ENCODE measurements around the gene KCNA3.

KCNA3 gene

DNA sequence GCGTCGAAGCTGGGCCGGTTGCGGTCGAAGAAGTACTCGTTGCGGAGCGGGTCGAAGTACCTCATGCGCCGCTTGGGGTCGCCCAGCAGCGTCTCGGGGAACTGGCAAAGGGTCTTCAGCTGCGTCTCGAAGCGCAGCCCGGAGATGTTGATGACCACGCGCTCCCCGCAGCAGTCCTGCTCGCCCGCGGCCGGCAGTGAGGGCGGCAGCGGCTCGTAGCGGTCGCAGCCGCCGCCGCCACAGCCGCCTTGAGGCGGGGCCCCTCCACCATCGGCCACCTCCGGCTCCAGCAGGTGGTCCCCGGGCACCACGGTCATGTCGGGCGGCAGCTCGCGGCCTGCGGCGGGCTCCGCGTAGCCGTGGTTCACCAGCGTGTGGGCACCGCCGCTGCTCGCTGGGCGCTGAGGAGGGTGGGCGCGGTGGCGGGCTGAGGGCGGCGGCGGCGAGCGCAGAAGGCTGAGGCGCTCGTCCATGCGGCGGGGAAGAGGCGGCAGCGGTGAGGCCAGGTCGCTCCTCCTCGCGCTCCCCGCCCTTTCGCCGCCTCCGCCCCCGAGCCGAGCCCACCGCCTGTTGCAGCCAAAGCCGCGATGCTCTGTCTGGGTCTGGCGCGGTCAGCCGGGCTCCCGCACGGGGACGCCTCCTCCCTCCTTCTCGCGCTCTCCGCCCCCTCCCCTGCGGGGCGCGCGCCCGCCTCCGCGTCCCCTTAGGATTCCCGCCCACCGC, at the start of gene KCNA3:
KCNA3 (minus strand) TSS at position 604 of the 723 bp plus-strand sequence; CDS start at position 473, 131 bp downstream.
- H3K27me3 ChIP-seq (ENCODE audit: insufficient read depth, low read length): no peaks in the 10 kb centered on the region
- peak within 1 kb of the TSS; percentile 99 for H2AFZ ChIP-seq (ENCODE audit: low read depth, low read length)
- H3K36me3 ChIP-seq (ENCODE audit: insufficient read depth, low read length): no peaks in the 10 kb centered on the region
- peaks cover 24% of the 10 kb centered on the region for H3K4me1 ChIP-seq (ENCODE audit: insufficient read depth, low read length)
- H3K9me3 ChIP-seq (ENCODE audit: low read length): no peaks in the 10 kb centered on the region
- H3K4me3 ChIP-seq (ENCODE audit: low read length): peak within 1 kb of the TSS; percentile 63

- Histone ChIP-seq H2AFZ (ENCODE audit: low read depth, low read length) (no peak overlapping the region), H3K4me1 (ENCODE audit: insufficient read depth, low read length) (no peaks in the 10 kb centered on the region), H3K9me3 (ENCODE audit: low read length) (no peaks in the 10 kb centered on the region), H3K4me3 (ENCODE audit: low read length) (no peak overlapping the region), H3K27me3 (ENCODE audit: insufficient read depth, low read length) (peaks cover 20% of the 10 kb centered on the region), H3K36me3 (ENCODE audit: insufficient read depth, low read length) (no peaks in the 10 kb centered on the region)
Measured at GRCh38 chr1:110722807-110723206, 48.1 kb upstream of the KCNA3 start.

DNA sequence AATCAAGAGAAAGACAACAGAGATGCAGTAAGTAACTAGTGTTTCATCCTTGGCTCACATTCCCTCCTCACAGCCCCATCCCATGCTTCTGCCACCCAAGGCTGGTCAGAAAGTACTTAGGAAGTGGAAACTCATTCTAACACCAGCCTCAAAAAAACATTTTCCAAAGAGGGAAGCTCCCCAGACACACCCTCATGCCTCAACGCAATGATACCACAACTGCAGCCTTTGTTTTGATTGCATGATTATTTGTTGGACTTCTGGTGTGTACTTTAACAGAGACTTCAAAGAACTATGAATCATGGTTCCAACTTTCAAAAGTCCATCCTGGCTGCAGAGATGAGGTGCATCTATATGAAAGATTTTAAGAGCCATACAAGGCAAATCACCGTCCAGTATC, 45.2 kb upstream of the KCNA3 start:
- no peak overlapping the region for H3K4me3 ChIP-seq (ENCODE audit: low read length)
- H2AFZ ChIP-seq (ENCODE audit: low read depth, low read length): no peak overlapping the region
- peaks cover 2% of the 10 kb centered on the region for H3K4me1 ChIP-seq (ENCODE audit: insufficient read depth, low read length)

GRCh38 chr1:110718452-110718851, 43.7 kb upstream of the KCNA3 start:
- no peak overlapping the region for H2AFZ ChIP-seq (ENCODE audit: low read depth, low read length)
- H3K9me3 ChIP-seq (ENCODE audit: low read length): no peaks in the 10 kb centered on the region
- no peak overlapping the region for H3K4me3 ChIP-seq (ENCODE audit: low read length)
- peaks cover 20% of the 10 kb centered on the region for H3K27me3 ChIP-seq (ENCODE audit: insufficient read depth, low read length)
- H3K4me1 ChIP-seq (ENCODE audit: insufficient read depth, low read length): peaks cover 12% of the 10 kb centered on the region
- no peaks in the 10 kb centered on the region for H3K36me3 ChIP-seq (ENCODE audit: insufficient read depth, low read length)

More for the DNA sequence above, 45.2 kb upstream of the KCNA3 start:
- Histone ChIP-seq H3K9me3 (ENCODE audit: low read length) (no peaks in the 10 kb centered on the region), H3K36me3 (ENCODE audit: insufficient read depth, low read length) (no peaks in the 10 kb centered on the region), H3K27me3 (ENCODE audit: insufficient read depth, low read length) (peaks cover 20% of the 10 kb centered on the region)

DNA sequence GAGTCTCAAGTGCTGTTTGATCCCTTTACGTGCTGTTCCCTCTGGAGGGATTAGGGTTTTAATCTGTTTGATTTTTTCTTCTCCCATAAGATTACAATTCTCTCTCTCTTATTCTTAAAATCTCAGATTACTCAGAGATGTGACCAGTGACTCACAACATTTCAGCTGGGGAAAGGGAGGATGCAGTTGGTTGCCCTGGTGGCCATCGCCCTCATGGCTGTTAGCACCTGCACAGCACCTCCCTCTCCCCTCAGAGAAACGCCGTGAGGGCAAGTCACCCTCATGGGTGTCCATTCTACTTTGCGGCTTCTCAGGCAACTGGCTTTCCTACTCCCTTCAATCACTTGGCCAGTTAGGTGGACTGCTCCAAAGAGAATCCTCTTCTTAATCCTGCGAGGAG, 42.4 kb upstream of the KCNA3 start:
- Histone ChIP-seq H3K4me1 (ENCODE audit: insufficient read depth, low read length) (peaks cover 12% of the 10 kb centered on the region), H3K36me3 (ENCODE audit: insufficient read depth, low read length) (no peaks in the 10 kb centered on the region), H2AFZ (ENCODE audit: low read depth, low read length) (no peak overlapping the region), H3K9me3 (ENCODE audit: low read length) (no peaks in the 10 kb centered on the region), H3K27me3 (ENCODE audit: insufficient read depth, low read length) (peaks cover 13% of the 10 kb centered on the region), H3K4me3 (ENCODE audit: low read length) (no peak overlapping the region)

DNA sequence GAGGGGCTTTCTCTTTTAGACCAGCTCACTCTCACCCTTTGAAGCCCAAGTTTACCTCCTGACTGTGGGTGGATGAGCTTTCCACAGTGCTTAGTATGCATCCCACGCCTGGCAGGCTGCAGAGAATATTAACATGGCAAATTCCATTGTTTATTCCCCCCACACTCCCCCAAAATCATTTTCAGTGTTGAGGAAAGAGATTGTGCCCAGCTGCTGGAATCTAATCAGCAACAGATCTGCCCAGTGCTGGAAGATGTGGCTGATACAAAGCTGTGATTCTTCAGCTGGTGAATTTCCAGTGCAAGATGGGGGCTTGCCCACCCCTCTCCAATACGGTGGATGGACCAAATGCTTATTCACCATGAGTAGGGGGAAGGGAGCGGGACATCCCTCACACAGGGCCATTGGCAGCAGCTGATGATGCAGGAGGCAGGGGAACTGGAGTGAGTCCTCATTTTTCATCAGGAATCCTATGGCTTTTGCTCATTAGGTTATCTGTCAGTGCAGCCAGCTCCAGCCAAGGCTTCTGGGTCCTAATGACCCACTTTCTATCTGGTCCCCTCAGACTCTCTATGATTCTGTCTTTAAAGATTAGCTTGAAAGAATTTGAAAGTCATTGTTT, 39.7 kb upstream of the KCNA3 start:
- Histone ChIP-seq H3K27me3 (ENCODE audit: insufficient read depth, low read length) (peaks cover 6% of the 10 kb centered on the region), H3K9me3 (ENCODE audit: low read length) (no peaks in the 10 kb centered on the region), H3K36me3 (ENCODE audit: insufficient read depth, low read length) (no peaks in the 10 kb centered on the region), H2AFZ (ENCODE audit: low read depth, low read length) (peak overlapping the region; percentile 40), H3K4me1 (ENCODE audit: insufficient read depth, low read length) (peaks cover 15% of the 10 kb centered on the region), H3K4me3 (ENCODE audit: low read length) (peak overlapping the region; percentile 27)

DNA sequence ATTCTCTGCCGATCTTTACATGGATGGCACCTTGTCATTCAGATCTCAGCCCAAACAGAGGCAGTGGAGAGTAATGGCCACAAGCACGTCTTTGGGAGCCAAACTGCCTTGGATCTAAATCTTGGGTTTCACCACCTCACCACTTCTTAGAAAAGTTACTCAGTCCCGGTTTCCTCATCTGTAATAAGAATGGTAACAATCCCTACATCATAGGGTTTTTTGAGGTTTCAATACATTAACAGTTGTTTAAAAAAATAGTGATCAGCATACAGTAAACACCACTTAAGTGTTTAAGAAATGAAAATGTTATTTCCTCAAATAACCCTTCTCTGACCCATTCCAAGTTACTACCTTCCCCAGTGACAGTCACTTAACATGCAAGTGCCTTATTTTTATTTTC, 38.5 kb upstream of the KCNA3 start:
- H2AFZ ChIP-seq (ENCODE audit: low read depth, low read length): no peak overlapping the region
- no peaks in the 10 kb centered on the region for H3K36me3 ChIP-seq (ENCODE audit: insufficient read depth, low read length)
- H3K4me3 ChIP-seq (ENCODE audit: low read length): no peak overlapping the region
- H3K4me1 ChIP-seq (ENCODE audit: insufficient read depth, low read length): peaks cover 15% of the 10 kb centered on the region
- peaks cover 1% of the 10 kb centered on the region for H3K27me3 ChIP-seq (ENCODE audit: insufficient read depth, low read length)
- no peaks in the 10 kb centered on the region for H3K9me3 ChIP-seq (ENCODE audit: low read length)

DNA sequence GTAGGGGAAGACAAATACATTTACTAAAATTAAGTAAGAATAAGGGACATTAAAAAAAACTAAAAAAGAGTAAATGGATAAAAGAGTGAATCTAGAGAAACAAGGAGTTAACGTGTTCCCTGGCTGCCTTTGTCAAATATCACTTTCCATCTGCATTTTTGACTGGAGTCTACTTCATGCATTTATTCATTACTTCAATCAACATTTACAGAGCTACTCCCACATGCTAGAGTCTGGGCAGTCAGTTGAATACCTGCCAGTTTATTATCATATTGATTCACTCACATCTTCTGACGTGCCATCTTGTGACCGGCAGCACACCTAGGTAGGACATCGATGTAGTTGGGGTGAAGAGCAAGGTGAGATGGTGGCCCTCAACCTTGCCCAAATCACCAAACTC, 35.6 kb upstream of the KCNA3 start:
- Histone ChIP-seq H3K9me3 (ENCODE audit: low read length) (no peaks in the 10 kb centered on the region), H2AFZ (ENCODE audit: low read depth, low read length) (no peak overlapping the region), H3K36me3 (ENCODE audit: insufficient read depth, low read length) (no peaks in the 10 kb centered on the region), H3K27me3 (ENCODE audit: insufficient read depth, low read length) (no peaks in the 10 kb centered on the region), H3K4me3 (ENCODE audit: low read length) (no peak overlapping the region), H3K4me1 (ENCODE audit: insufficient read depth, low read length) (peaks cover 15% of the 10 kb centered on the region)

GRCh38 chr1:110708974-110709440, 34.3 kb upstream of the KCNA3 start:
- Histone ChIP-seq H3K4me3 (ENCODE audit: low read length) (no peak overlapping the region), H3K36me3 (ENCODE audit: insufficient read depth, low read length) (no peaks in the 10 kb centered on the region), H3K9me3 (ENCODE audit: low read length) (no peaks in the 10 kb centered on the region), H3K27me3 (ENCODE audit: insufficient read depth, low read length) (no peaks in the 10 kb centered on the region), H3K4me1 (ENCODE audit: insufficient read depth, low read length) (peaks cover 4% of the 10 kb centered on the region), H2AFZ (ENCODE audit: low read depth, low read length) (no peak overlapping the region)

DNA sequence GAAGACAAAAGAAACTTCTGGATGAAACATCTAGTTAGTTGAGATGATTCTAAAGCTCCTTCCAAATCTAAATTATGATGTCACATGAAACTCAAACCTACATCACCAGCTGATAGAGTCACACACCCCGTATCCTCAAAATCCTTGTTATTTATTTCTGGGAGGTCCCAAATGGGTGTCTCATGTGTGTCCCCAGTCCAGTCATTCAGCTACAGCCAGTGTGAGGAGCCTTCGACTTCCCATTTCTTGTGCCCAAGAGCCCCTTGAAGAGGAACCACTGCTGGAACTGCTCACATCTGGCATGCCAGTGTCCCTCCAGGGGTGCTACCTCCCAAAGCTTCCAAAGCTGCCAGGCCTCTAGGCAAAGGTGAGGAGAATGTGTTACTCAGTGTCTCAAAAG, 32.5 kb upstream of the KCNA3 start:
- Histone ChIP-seq H3K27me3 (ENCODE audit: insufficient read depth, low read length) (no peaks in the 10 kb centered on the region), H3K36me3 (ENCODE audit: insufficient read depth, low read length) (no peaks in the 10 kb centered on the region), H3K9me3 (ENCODE audit: low read length) (no peaks in the 10 kb centered on the region), H3K4me1 (ENCODE audit: insufficient read depth, low read length) (peaks cover 4% of the 10 kb centered on the region), H2AFZ (ENCODE audit: low read depth, low read length) (no peak overlapping the region), H3K4me3 (ENCODE audit: low read length) (no peak overlapping the region)

DNA sequence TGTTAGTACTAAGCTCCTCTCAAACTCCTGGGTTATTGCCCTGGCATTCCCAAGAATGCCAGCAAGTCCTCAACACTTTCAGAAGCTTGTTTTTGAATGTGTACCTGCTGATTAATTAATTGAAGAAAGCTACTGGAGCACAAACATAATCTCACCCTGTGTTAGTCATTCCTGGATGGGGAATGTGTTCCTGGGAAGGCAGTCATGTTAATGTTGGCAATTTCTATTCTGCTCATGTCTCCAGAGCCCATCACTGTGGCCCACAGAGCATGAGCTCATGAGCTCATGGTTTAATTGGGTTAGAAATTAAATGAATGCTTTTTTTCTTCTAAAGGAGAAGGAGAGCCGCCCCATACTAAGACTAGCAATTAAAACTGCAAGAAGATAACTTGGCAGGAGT, 31.9 kb upstream of the KCNA3 start:
- Histone ChIP-seq H3K36me3 (ENCODE audit: insufficient read depth, low read length) (no peaks in the 10 kb centered on the region), H3K27me3 (ENCODE audit: insufficient read depth, low read length) (no peaks in the 10 kb centered on the region), H3K9me3 (ENCODE audit: low read length) (no peaks in the 10 kb centered on the region), H3K4me3 (ENCODE audit: low read length) (no peak overlapping the region), H2AFZ (ENCODE audit: low read depth, low read length) (no peak overlapping the region), H3K4me1 (ENCODE audit: insufficient read depth, low read length) (peaks cover 4% of the 10 kb centered on the region)

- Histone ChIP-seq H3K4me1 (ENCODE audit: insufficient read depth, low read length) (peaks cover 6% of the 10 kb centered on the region), H3K36me3 (ENCODE audit: insufficient read depth, low read length) (no peaks in the 10 kb centered on the region), H3K27me3 (ENCODE audit: insufficient read depth, low read length) (no peaks in the 10 kb centered on the region), H3K9me3 (ENCODE audit: low read length) (no peaks in the 10 kb centered on the region), H3K4me3 (ENCODE audit: low read length) (no peak overlapping the region), H2AFZ (ENCODE audit: low read depth, low read length) (no peak overlapping the region)
Measured at GRCh38 chr1:110702260-110702659, 27.5 kb upstream of the KCNA3 start.

DNA sequence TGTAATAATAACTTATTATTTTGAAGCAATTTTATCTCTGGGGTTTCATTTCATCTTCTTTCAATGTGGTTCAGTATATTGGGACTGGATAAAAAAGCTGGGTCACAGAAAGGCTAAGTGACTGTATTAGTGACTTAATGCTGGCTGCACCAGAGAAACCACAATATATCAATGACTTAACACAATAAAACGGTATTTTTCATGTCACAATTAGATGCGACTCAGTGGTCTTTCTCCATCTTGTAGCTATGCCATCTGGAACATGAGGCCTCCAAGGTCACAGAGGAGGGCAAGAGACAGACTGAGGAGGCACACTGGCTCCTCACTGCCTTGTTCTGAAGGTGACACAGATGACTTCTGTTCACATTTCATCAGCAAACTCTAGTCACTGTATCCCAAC, 26.0 kb upstream of the KCNA3 start:
- peaks cover 17% of the 10 kb centered on the region for H3K4me1 ChIP-seq (ENCODE audit: insufficient read depth, low read length)
- no peaks in the 10 kb centered on the region for H3K36me3 ChIP-seq (ENCODE audit: insufficient read depth, low read length)
- no peak overlapping the region for H2AFZ ChIP-seq (ENCODE audit: low read depth, low read length)
- H3K27me3 ChIP-seq (ENCODE audit: insufficient read depth, low read length): no peaks in the 10 kb centered on the region
- H3K4me3 ChIP-seq (ENCODE audit: low read length): no peak overlapping the region
- no peaks in the 10 kb centered on the region for H3K9me3 ChIP-seq (ENCODE audit: low read length)

Measured in neuron (in vitro differentiated cells).